Breast epithelium (tissue), 4 donors: Measurements from ENCODE around the gene ICAM5. TPM values are rescaled to one million over a fixed set of nuclear protein-coding genes. Genes with fewer than 3 reads are reported as not detected.

Source experiments
- DNase-seq, 2 donors: peaks; one replicate each; pipeline ENCODE4 v3.0.0-alpha.2; 2019; ENCODE audit warnings: low spot score in 2 of 2
- H3K27ac ChIP-seq, 2 donors: fragments of 200-600 bp; sonication (generic) in 1 of 2; one replicate each; pipeline ENCODE4 v1.5.1; 2016 to 2019; ENCODE audit warnings: mild to moderate bottlenecking in 1 of 2
- H3K27me3 ChIP-seq, 2 donors: fragments of 200-600 bp; sonication (generic) in 1 of 2; one replicate each; pipeline versions ENCODE4 v1.5.1 to v1.6.0; 2017 to 2019; ENCODE audit warnings: control low read depth in 1 of 2, mild to moderate bottlenecking in 1 of 2
- H3K36me3 ChIP-seq: fragments of 200-600 bp; one replicate; pipeline ENCODE4 v1.5.1; 2019
- H3K4me1 ChIP-seq, 2 donors: fragments of 200-600 bp; sonication (generic); one replicate each; pipeline ENCODE4 v1.5.1; 2016 to 2019; ENCODE audit warnings: control low read depth in 1 of 2
- H3K4me3 ChIP-seq, 3 donors: fragments of 200-600 bp; sonication (generic); 1 replicate in 2 of 3; 2 replicates in 1 of 3; pipeline ENCODE4 v1.5.1; 2016 to 2019; ENCODE audit warnings: mild to moderate bottlenecking in 3 of 3, moderate library complexity in 2 of 3
- H3K9me3 ChIP-seq, 2 donors: fragments of 200-600 bp; sonication (generic) in 1 of 2; one replicate each; pipeline ENCODE4 v1.5.1; 2016 to 2019; ENCODE audit warnings: control low read depth in 1 of 2
- POLR2A ChIP-seq: fragments of 450-650 bp; IDR thresholded peaks from one replicate; pipeline ENCODE4 v1.6.1; 2016; ENCODE audit warnings: antibody characterized with exemption, mild to moderate bottlenecking, moderate library complexity
- POLR2AphosphoS5 ChIP-seq, 3 donors: sonication (generic); formaldehyde crosslinking; IDR thresholded peaks; one replicate each; pipeline ENCODE4 v1.6.1; 2017; ENCODE audit warnings: antibody characterized with exemption in 3 of 3
- intact Hi-C: fragments of 100-400 bp; cut with DNase I; formaldehyde crosslinking; loops from one replicate; pipeline ENCODE4 v1.15.1; 2023; ENCODE audit warnings: low total_unique reads
- total RNA-seq, 3 donors: library from RNA; depleted of rRNA; stranded (reverse); fragments of >200 nt; gene quantifications; one replicate each; pipeline ENCODE4 v1.1.0, GENCODE V29; 2016
- TF ChIP-seq, protein P1 (sequence below), 3 donors: fragments of 450-650 bp; IDR thresholded peaks; one replicate each; pipeline ENCODE4 v1.5.1; 2016 to 2017; ENCODE audit warnings: antibody characterized with exemption in 3 of 3, mild to moderate bottlenecking in 3 of 3, moderate library complexity in 3 of 3

The ICAM5 gene
- total RNA-seq, 3 donors from 2014 or later: 0.64 to 1.8 (median 1.3) TPM

DNA sequence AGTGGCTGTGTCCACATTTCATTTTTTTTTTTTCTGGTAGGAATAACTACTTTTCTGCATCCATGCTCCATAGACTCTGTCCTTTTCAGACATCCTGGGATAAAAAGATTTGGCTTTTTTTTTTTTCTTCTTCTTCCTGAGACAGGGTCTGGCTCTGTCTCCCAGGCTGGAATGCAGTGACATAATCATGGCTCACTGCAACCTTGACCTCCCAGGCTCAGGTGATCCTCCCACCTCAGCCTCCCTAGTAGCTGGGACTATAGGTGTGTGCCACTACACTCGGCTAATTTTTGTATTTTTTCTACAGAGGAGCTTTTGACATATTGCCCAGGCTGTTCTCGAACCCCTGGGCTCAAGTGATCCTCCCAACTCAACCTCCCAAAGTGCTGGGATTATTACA, 53.7 kb downstream of the ICAM5 start:
- H3K4me3 ChIP-seq: no peak overlapping the region
- no peak overlapping the region for H3K27ac ChIP-seq
- no peak for DNase-seq
- no peaks in the 10 kb centered on the region for H3K36me3 ChIP-seq
- H3K27me3 ChIP-seq: no peaks in the 10 kb centered on the region
- H3K9me3 ChIP-seq: no peaks in the 10 kb centered on the region
- no peaks in the 10 kb centered on the region for H3K4me1 ChIP-seq
- TF ChIP-seq POLR2AphosphoS5 (IDR thresholded peaks at IDR 0.05) (no peak), POLR2A (no peak)
- TF ChIP-seq, protein P1, sequence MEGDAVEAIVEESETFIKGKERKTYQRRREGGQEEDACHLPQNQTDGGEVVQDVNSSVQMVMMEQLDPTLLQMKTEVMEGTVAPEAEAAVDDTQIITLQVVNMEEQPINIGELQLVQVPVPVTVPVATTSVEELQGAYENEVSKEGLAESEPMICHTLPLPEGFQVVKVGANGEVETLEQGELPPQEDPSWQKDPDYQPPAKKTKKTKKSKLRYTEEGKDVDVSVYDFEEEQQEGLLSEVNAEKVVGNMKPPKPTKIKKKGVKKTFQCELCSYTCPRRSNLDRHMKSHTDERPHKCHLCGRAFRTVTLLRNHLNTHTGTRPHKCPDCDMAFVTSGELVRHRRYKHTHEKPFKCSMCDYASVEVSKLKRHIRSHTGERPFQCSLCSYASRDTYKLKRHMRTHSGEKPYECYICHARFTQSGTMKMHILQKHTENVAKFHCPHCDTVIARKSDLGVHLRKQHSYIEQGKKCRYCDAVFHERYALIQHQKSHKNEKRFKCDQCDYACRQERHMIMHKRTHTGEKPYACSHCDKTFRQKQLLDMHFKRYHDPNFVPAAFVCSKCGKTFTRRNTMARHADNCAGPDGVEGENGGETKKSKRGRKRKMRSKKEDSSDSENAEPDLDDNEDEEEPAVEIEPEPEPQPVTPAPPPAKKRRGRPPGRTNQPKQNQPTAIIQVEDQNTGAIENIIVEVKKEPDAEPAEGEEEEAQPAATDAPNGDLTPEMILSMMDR (IDR thresholded peaks at IDR 0.05): no peak
- intact Hi-C loops: no loop called here

GRCh38 chr19:10344780-10345179, 55.0 kb downstream of the ICAM5 start:
- no peak overlapping the region for H3K27ac ChIP-seq
- no peak for TF ChIP-seq POLR2A
- TF ChIP-seq, protein P1 (IDR thresholded peaks at IDR 0.05): no peak
- TF ChIP-seq POLR2AphosphoS5 (IDR thresholded peaks at IDR 0.05): no peak
- H3K4me3 ChIP-seq: no peak overlapping the region

More at GRCh38 chr19:10344780-10345179, 55.0 kb downstream of the ICAM5 start:
- H3K4me1 ChIP-seq: no peaks in the 10 kb centered on the region
- intact Hi-C loops: no loop called here
- H3K27me3 ChIP-seq: no peaks in the 10 kb centered on the region
- H3K9me3 ChIP-seq: no peaks in the 10 kb centered on the region
- DNase-seq: no peak
- no peaks in the 10 kb centered on the region for H3K36me3 ChIP-seq

Other genes starting within 250 kb of the ICAM5 start
- 10 to 100 TPM; 26.4 to 47.6 (median 34.1) TPM for gene SHFL, start 203.6 kb upstream of the ICAM5 start, total RNA-seq
- gene ANGPTL6, start 187.3 kb upstream of the ICAM5 start, total RNA-seq: under 1 TPM in 2 of 3 donors, not detected in 1; 0.29 to 0.33 TPM
- gene PPAN, start 183.6 kb upstream of the ICAM5 start, total RNA-seq: 10 to 100 TPM; 17.1 to 44.2 (median 35.3) TPM
- gene P2RY11, start 178.3 kb upstream of the ICAM5 start, total RNA-seq: 1 to 10 TPM; 4.0 to 7.2 (median 4.3) TPM
- 100 to 1,000 TPM; 293 to 322 (median 308) TPM for gene EIF3G, start 170.1 kb upstream of the ICAM5 start, total RNA-seq
- 10 to 100 TPM; 30.6 to 55.1 (median 55.0) TPM for gene DNMT1, start 95.0 kb upstream of the ICAM5 start, total RNA-seq
- gene S1PR2, start 58.6 kb upstream of the ICAM5 start, total RNA-seq: 10 to 100 TPM in 2 of 3 donors, 1 to 10 TPM in 1; 6.1 to 18.4 (median 13.1) TPM
- 10 to 100 TPM; 40.2 to 57.7 (median 52.7) TPM for gene MRPL4, start 37.7 kb upstream of the ICAM5 start, total RNA-seq
- 10 to 100 TPM; 20.6 to 52.2 (median 20.8) TPM for gene ICAM1, start 18.8 kb upstream of the ICAM5 start, total RNA-seq
- 1 to 10 TPM in 2 of 3 donors, not detected in 1; 1.1 to 1.6 TPM for gene ICAM4, start 3.0 kb upstream of the ICAM5 start, total RNA-seq
- gene ZGLP1, start 19.9 kb downstream of the ICAM5 start, total RNA-seq: 1 to 10 TPM; 1.3 to 4.4 (median 3.3) TPM
- 10 to 100 TPM; 14.7 to 19.9 (median 15.7) TPM for gene FDX2, start 26.1 kb downstream of the ICAM5 start, total RNA-seq
- gene RAVER1, start 43.6 kb downstream of the ICAM5 start, total RNA-seq: 10 to 100 TPM; 10.7 to 17.7 (median 12.3) TPM
- 10 to 100 TPM in 1 of 3 donors, 1 to 10 TPM in 2; 5.9 to 10.1 (median 7.9) TPM for gene ICAM3, start 49.7 kb downstream of the ICAM5 start, total RNA-seq
- 100 to 1,000 TPM in 2 of 3 donors, 10 to 100 TPM in 1; 61.6 to 109 (median 104) TPM for gene TYK2, start 90.6 kb downstream of the ICAM5 start, total RNA-seq
- 100 to 1,000 TPM; 141 to 213 (median 172) TPM for gene CDC37, start 113.6 kb downstream of the ICAM5 start, total RNA-seq
- gene PDE4A, start 130.6 kb downstream of the ICAM5 start, total RNA-seq: 10 to 100 TPM in 2 of 3 donors, 1 to 10 TPM in 1; 5.6 to 20.3 (median 12.1) TPM
- 10 to 100 TPM; 52.8 to 53.6 (median 53.6) TPM for gene KEAP1, start 213.4 kb downstream of the ICAM5 start, total RNA-seq
- 1 to 10 TPM in 1 of 3 donors, under 1 TPM in 2; 0.16 to 1.2 (median 0.66) TPM for gene S1PR5, start 227.5 kb downstream of the ICAM5 start, total RNA-seq